BLaER1 (cell line): ENCODE data around the gene SIDT1.
"Not testable (repeated sequence)": the region's sequence is repeated elsewhere in the genome, so short reads cannot be mapped to it uniquely, and the experiment has no call there.

Experiments
- H3K27ac ChIP-seq: shearing (Covaris generic); formaldehyde crosslinking; 2 replicates; pipeline ENCODE4 v1.8.1; 2022
- H3K27me3 ChIP-seq: shearing (Covaris generic); formaldehyde crosslinking; 2 replicates; pipeline ENCODE4 v1.8.1; 2022
- H3K36me3 ChIP-seq: shearing (Covaris generic); formaldehyde crosslinking; 2 replicates; pipeline ENCODE4 v1.8.1; 2022
- H3K4me1 ChIP-seq: shearing (Covaris generic); formaldehyde crosslinking; 2 replicates; pipeline ENCODE4 v1.8.1; 2022
- H3K4me2 ChIP-seq: shearing (Covaris generic); formaldehyde crosslinking; 2 replicates; pipeline ENCODE4 v1.8.1; 2022
- H3K4me3 ChIP-seq: shearing (Covaris generic); formaldehyde crosslinking; 2 replicates; pipeline ENCODE4 v1.8.1; 2022
- H3K9ac ChIP-seq: shearing (Covaris generic); formaldehyde crosslinking; 2 replicates; pipeline ENCODE4 v1.8.1; 2022
- H3K9me3 ChIP-seq: shearing (Covaris generic); formaldehyde crosslinking; 2 replicates; pipeline ENCODE4 v1.8.1; 2022
- H4K20me1 ChIP-seq: shearing (Covaris generic); formaldehyde crosslinking; 2 replicates; pipeline ENCODE4 v1.8.1; 2022
- Cebpa-rat ChIP-seq: shearing (Covaris generic); IDR thresholded peaks from 2 replicates; pipeline ENCODE4 v1.8.1; 2022

The SIDT1 gene

DNA sequence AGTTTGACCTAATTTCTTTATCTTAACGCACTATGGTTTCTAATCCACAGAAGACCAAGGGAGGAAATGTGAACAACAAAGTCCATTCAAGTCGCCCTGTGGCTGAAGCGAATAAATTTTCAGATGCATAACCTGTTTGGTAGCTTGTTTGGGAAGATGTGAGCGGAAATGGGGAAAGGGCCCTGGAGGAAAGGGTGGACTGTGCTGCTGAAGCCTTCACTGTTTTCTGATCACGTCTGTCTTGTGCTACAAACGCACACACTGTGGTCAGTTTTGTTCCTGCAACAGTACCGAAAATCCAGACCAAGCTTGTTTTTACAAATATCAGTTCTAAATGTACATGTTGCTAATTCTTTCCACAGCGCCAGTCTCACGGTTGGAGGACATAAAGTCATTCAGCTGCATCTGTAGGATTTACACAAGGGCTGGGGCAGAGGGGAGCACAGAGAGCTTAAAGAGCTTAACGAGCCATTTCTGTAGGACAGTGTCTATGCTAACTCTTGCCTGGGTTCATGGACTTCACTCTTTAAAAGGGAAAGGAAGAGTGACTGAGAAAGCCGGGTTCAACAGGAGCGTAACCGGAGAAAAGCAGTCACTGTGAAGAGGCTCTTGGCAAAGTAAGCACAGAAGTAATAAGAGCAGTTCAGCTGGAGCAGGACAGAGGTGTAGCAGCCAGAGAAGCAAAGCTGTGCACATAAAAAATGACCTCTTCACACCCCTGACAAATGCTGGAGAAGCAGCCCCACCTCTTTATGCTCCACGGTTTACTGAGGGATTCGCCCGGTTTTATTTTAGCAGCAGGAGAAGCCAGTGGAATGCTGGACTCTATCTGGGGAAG is 97.4 kb downstream of the SIDT1 start:
- H4K20me1 ChIP-seq, result no peaks in the 10 kb centered on the region
- H3K36me3 ChIP-seq, result no peaks in the 10 kb centered on the region
- TF ChIP-seq Cebpa-rat, result no peak
- no peak overlapping the region for H3K9ac ChIP-seq
- no peaks in the 10 kb centered on the region for H3K27me3 ChIP-seq
- H3K27ac ChIP-seq, result no peak overlapping the region
- no peaks in the 10 kb centered on the region for H3K4me1 ChIP-seq
- H3K4me2 ChIP-seq, result no peak overlapping the region
- no peak overlapping the region for H3K4me3 ChIP-seq
- H3K9me3 ChIP-seq, result no peaks in the 10 kb centered on the region

DNA sequence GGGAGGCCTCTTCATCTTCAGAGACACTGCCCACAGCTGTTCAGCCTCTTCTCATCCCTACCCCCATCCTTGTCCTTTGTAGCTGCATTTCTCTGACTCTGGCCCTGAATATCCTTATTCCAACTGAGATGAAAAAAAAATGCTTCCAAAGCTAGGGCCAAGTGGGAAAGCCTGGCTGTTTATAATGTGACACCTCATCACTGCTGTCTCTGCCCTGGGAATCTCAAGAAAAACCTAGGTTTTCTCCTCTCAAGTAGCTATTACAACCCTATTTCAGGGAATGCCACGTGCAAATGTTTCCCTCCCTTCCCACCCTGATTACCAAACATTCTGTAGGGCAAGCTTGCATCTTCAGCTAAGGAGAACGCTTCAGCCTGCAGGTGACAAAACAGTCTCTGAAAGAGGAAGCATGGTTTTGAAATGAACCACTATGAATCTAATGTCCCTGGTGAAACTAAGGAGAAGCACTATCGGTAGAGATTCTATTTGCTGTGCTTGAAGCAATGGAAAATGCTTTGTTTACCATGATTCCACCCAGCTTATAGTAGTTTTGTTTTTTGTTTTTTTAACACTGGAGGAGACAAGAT is 98.7 kb downstream of the SIDT1 start:
- Histone ChIP-seq H3K4me3 (no peak overlapping the region), H4K20me1 (no peaks in the 10 kb centered on the region), H3K36me3 (no peaks in the 10 kb centered on the region), H3K9ac (no peak overlapping the region), H3K27me3 (no peaks in the 10 kb centered on the region), H3K9me3 (no peaks in the 10 kb centered on the region), H3K4me2 (no peak overlapping the region), H3K4me1 (no peaks in the 10 kb centered on the region), H3K27ac (no peak overlapping the region)
- no peak for TF ChIP-seq Cebpa-rat

DNA sequence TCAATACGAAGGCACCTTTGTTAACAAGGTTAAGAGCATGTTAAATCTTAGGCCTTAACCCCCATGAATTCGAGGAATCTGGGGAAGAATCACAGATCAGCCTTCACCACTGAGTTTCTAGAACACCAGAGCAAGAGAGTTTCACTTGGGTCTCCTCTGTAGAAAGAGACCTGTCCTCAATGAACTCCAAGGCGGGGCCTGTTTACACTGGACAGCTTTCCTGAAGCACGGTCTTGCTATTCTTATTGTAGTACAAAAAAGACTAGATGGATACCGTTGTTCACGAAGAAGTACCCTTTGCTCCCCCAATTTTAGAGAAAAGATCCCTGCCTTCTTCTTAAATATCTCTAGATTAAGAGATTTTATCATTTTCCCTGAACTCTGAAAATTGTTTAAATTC is 99.2 kb downstream of the SIDT1 start:
- Histone ChIP-seq H3K9ac (no peak overlapping the region), H3K27me3 (no peaks in the 10 kb centered on the region), H3K27ac (no peak overlapping the region), H3K4me3 (no peak overlapping the region), H3K9me3 (no peaks in the 10 kb centered on the region), H4K20me1 (no peaks in the 10 kb centered on the region), H3K4me2 (no peak overlapping the region), H3K4me1 (no peaks in the 10 kb centered on the region), H3K36me3 (no peaks in the 10 kb centered on the region)
- TF ChIP-seq Cebpa-rat, result no peak

DNA sequence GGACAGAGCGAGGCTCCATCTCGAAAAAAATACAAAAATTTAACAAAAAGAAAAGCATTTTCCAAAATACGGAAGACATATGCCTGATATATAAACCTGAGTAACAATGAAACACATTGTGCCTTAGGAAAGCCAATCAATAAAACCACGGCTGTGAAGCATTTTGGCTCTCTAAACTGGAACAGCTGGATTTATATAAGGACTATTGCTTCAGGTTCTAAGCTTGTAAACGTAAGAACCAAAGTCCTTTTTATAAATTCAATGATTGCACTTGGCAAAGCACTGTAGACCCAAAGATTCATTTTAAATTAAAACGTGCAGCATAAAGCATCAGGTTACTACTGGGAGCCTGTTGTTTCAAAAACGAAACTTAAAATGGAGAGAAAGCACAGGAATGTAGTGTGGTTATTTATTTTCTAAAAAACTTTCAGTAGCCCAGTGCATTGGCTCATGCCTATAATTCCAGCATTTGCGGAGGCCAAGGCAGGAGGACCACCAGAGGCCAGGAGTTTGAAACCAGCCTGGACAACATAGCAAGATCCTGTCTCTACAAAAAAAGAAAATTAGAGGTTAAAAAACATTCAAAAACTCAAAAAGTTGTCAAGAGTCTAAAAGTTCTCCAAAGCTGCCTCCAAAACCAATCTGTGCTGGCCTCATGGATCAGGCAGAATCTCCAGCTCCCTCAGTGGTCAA is 102.6 kb downstream of the SIDT1 start:
- no peaks in the 10 kb centered on the region for H4K20me1 ChIP-seq
- no peak overlapping the region for H3K9ac ChIP-seq
- no peak overlapping the region for H3K4me2 ChIP-seq
- H3K9me3 ChIP-seq, result no peaks in the 10 kb centered on the region
- H3K27ac ChIP-seq, result no peak overlapping the region
- no peaks in the 10 kb centered on the region for H3K4me1 ChIP-seq
- no peaks in the 10 kb centered on the region for H3K36me3 ChIP-seq
- no peak overlapping the region for H3K4me3 ChIP-seq
- H3K27me3 ChIP-seq, result no peaks in the 10 kb centered on the region
- TF ChIP-seq Cebpa-rat, result no peak

DNA sequence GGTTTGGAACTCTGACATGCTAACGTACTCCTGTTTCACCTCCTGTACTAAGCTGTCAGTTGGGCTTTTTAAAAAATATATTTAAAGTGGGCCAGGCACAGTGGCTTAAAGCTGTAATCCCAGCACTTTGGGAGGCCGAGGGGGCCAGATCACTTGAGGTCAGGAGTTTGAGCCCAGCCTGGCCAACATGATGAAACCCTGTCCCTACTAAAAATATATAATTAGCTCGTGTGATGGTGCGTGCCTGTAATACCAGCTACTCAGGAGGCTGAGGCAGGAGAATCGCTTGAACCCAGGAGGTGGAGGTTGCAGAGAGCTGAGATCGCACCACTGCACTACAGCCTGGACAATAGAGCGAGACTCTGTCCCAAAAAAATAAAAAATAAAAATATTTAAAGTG is 103.7 kb downstream of the SIDT1 start:
- not testable (repeated sequence) for H3K9me3 ChIP-seq, H3K4me2 ChIP-seq, H3K4me3 ChIP-seq, H3K36me3 ChIP-seq, H3K9ac ChIP-seq, H3K27ac ChIP-seq, H3K4me1 ChIP-seq, H4K20me1 ChIP-seq, H3K27me3 ChIP-seq

DNA sequence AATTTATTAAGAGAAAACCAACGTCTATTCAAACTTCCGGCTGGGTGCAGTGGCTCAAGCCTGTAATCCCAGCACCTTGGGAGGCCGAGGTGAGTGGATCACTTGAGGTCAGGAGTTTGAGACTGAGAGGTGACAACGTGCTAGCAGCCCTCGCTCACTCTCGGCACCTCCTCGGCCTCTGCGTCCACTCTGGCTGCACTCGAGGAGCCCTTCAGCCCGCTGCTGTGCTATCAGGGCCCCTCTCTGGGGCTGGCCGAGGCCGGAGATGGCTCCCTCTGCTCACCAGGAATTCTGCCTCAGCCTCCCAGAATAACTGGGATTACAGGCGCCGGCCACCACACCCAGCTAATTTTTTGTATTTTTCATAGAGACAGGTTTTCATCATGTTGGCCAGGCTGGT is 105.4 kb downstream of the SIDT1 start:
- Histone ChIP-seq H3K27ac (no peak overlapping the region), H3K4me1 (no peaks in the 10 kb centered on the region), H4K20me1 (no peaks in the 10 kb centered on the region), H3K4me3 (no peak overlapping the region), H3K4me2 (no peak overlapping the region), H3K27me3 (no peaks in the 10 kb centered on the region), H3K36me3 (no peaks in the 10 kb centered on the region), H3K9ac (no peak overlapping the region), H3K9me3 (no peaks in the 10 kb centered on the region)
- no peak for TF ChIP-seq Cebpa-rat

DNA sequence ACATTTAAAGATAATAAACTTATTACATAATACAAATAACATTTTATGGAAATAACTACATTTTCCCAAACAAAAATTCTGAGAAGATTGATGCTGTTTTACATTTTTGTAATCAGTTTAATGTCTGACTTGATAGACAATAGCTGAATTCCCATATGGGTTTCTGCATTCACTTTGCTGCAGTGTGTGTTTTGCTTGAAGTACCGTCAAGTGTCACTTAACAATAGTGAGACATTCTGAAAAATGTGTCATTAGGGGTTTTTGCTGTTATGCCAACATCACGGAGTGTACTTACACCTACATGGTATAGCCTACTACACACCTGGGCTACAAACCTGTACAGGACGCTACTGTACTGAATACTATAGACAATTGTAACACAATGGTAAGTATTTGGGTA is 106.6 kb downstream of the SIDT1 start:
- Histone ChIP-seq H3K4me1 (no peaks in the 10 kb centered on the region), H3K27me3 (no peaks in the 10 kb centered on the region), H3K27ac (no peak overlapping the region), H4K20me1 (no peaks in the 10 kb centered on the region), H3K4me3 (no peak overlapping the region), H3K9me3 (no peaks in the 10 kb centered on the region), H3K36me3 (no peaks in the 10 kb centered on the region), H3K4me2 (no peak overlapping the region), H3K9ac (no peak overlapping the region)
- TF ChIP-seq Cebpa-rat, result no peak

DNA sequence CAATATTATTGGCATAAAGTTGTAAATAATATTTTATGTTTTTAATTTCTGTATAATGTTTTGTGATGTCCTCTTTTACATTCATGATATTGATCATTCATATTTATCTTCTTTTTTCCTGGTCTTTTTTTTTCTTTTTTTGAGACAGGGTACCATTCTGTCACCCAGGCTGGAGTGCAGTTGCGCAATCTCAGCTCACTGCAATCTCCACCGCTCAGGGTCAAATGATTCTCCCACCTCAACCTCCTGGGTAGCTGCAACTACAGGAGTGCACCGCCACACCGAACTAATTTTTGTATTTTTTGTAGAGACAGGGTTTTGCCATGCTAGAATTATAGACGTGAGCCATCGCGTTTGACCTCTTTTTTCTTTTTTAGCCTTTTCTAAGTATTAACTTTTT is 111.2 kb downstream of the SIDT1 start:
- H3K9ac ChIP-seq, result no peak overlapping the region
- no peak overlapping the region for H3K4me3 ChIP-seq
- TF ChIP-seq Cebpa-rat, result peak; percentile 94
- H4K20me1 ChIP-seq, result no peaks in the 10 kb centered on the region
- no peak overlapping the region for H3K27ac ChIP-seq
- no peaks in the 10 kb centered on the region for H3K4me1 ChIP-seq
- H3K9me3 ChIP-seq, result peaks cover 18% of the 10 kb centered on the region
- H3K4me2 ChIP-seq, result no peak overlapping the region
- H3K36me3 ChIP-seq, result no peaks in the 10 kb centered on the region
- H3K27me3 ChIP-seq, result no peaks in the 10 kb centered on the region

DNA sequence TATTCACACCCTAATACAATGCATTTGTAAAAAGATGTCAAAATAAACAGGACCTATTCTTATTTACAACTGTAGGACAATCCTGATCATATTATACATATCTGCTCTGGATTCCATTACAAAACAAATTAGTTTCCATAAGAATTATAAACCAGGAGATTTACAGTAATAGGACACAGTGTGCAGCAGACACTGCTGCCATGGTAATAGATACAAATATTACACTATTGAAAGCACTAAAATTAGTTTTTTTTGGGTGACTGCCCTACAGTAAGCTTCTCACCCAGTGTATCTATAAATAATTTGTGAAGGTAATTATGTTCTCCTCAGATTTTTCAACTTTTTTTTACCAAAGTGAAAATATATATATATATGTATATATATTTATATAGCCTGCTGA is 116.2 kb downstream of the SIDT1 start:
- Histone ChIP-seq H3K4me3 (no peak overlapping the region), H4K20me1 (no peaks in the 10 kb centered on the region), H3K27ac (no peak overlapping the region), H3K9ac (no peak overlapping the region), H3K4me2 (no peak overlapping the region), H3K4me1 (no peaks in the 10 kb centered on the region), H3K27me3 (no peaks in the 10 kb centered on the region), H3K9me3 (peaks cover 18% of the 10 kb centered on the region), H3K36me3 (no peaks in the 10 kb centered on the region)
- TF ChIP-seq Cebpa-rat, result no peak

DNA sequence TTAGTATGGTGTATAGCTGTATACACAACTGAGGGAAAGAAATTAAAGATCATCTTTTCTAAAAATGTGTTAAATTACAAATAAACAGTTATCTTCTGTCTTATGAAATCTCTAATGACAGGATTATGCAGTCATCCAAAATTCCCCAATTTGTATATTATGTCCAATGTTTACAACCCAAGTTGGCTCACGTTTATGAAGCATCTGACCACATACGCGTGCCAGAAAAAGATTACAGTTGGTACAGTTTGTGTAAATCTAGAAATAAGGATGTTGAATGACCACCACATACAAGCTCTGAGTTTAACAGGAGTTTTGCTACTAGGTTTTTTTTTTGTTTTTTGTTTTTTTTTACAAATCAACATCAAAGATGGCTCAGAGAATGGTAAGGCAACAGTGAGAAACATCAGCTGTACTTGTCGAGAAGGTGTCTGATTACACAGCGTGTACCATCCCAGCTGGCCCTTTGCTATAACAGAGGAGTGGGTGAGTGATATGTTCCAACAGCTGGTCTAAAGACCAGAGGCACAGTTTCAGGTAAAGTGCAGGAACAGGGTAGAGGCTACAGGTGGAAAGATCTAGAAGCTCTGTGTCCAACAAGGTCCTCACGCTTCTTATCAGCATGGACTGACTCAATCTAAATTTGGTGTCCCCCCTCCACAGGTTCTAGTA is 117.0 kb downstream of the SIDT1 start:
- H3K4me1 ChIP-seq, result no peaks in the 10 kb centered on the region
- H4K20me1 ChIP-seq, result no peaks in the 10 kb centered on the region
- no peak overlapping the region for H3K9ac ChIP-seq
- H3K4me2 ChIP-seq, result no peak overlapping the region
- H3K9me3 ChIP-seq, result peaks cover 14% of the 10 kb centered on the region
- TF ChIP-seq Cebpa-rat, result no peak
- no peaks in the 10 kb centered on the region for H3K36me3 ChIP-seq
- no peak overlapping the region for H3K4me3 ChIP-seq
- H3K27me3 ChIP-seq, result no peaks in the 10 kb centered on the region
- no peak overlapping the region for H3K27ac ChIP-seq
